ENCODE data around the gene ZNF667.
A peak's percentile ranks its signal among the peaks of the same experiment; 100 is the strongest.

The ZNF667 gene

GRCh38 chr19:56393119-56394012 is 83.8 kb downstream of the ZNF667 start, which contains the start of gene ZNF582:
TSS of gene ZNF582 (minus strand) at chr19:56393534. CDS start at chr19:56391752, 1,782 bp downstream.
- DNase-seq (ENCODE audit: low spot score), result peak; percentile 94
- in situ Hi-C loops (cut with MboI; ENCODE audit: low pct_unique_long_range_greater_than_20kb, low sequenced_read_pairs, unreplicated experiment), result no loop called here
- TF ChIP-seq, protein P1, sequence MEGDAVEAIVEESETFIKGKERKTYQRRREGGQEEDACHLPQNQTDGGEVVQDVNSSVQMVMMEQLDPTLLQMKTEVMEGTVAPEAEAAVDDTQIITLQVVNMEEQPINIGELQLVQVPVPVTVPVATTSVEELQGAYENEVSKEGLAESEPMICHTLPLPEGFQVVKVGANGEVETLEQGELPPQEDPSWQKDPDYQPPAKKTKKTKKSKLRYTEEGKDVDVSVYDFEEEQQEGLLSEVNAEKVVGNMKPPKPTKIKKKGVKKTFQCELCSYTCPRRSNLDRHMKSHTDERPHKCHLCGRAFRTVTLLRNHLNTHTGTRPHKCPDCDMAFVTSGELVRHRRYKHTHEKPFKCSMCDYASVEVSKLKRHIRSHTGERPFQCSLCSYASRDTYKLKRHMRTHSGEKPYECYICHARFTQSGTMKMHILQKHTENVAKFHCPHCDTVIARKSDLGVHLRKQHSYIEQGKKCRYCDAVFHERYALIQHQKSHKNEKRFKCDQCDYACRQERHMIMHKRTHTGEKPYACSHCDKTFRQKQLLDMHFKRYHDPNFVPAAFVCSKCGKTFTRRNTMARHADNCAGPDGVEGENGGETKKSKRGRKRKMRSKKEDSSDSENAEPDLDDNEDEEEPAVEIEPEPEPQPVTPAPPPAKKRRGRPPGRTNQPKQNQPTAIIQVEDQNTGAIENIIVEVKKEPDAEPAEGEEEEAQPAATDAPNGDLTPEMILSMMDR (IDR thresholded peaks at IDR 0.05; ENCODE audit: extremely low read depth, insufficient read depth, missing control alignments), result peak; percentile 96

Data from GM13977 (cell line).